GM23338 (cell line): ENCODE data around the gene TLE1. TPM values are rescaled to one million over a fixed set of nuclear protein-coding genes. Genes with fewer than 3 reads are reported as not detected.

ENCODE experiments used
- ATAC-seq: fragments of 200-7000 bp; cut with Tn5 transposase; 3 replicates; pipeline ENCODE4 v1.9.1; 2020
- DNase-seq: peaks from one replicate; pipeline ENCODE4 v3.0.0-alpha.2; 2015; ENCODE audit warnings: low spot score
- H2AFZ ChIP-seq: fragments of 200-600 bp; sonication (generic); 2 replicates; pipeline ENCODE4 v1.8.0; 2016; ENCODE audit warnings: antibody characterized with exemption, mild to moderate bottlenecking, moderate library complexity
- H3F3A ChIP-seq: fragments of 200-600 bp; sonication (generic); replicated peaks from 2 replicates; pipeline ENCODE4 v1.8.0; 2017; ENCODE audit warnings: antibody characterized with exemption, mixed run types, low read depth
- H3K27ac ChIP-seq: fragments of 200-600 bp; sonication (generic); 2 replicates; pipeline ENCODE4 v1.6.1; 2016; ENCODE audit warnings: low read depth
- H3K27me3 ChIP-seq: fragments of 200-600 bp; sonication (generic); 2 replicates; pipeline ENCODE4 v1.8.0; 2016; ENCODE audit warnings: mild to moderate bottlenecking, mixed run types, moderate library complexity; ENCODE audit not compliant: insufficient read depth
- H3K36me3 ChIP-seq: fragments of 200-600 bp; sonication (generic); 2 replicates; pipeline ENCODE4 v1.8.0; 2016; ENCODE audit warnings: mild to moderate bottlenecking; ENCODE audit not compliant: insufficient read depth
- H3K4me1 ChIP-seq: fragments of 200-600 bp; sonication (generic); 2 replicates; pipeline ENCODE4 v1.8.0; 2016; ENCODE audit warnings: mild to moderate bottlenecking, moderate library complexity; ENCODE audit not compliant: insufficient read depth
- H3K4me2 ChIP-seq: fragments of 200-600 bp; sonication (generic); 2 replicates; pipeline ENCODE4 v1.7.1; 2017; ENCODE audit warnings: mixed run types
- H3K4me3 ChIP-seq: fragments of 200-600 bp; sonication (generic); 2 replicates; pipeline ENCODE4 v1.6.1; 2016; ENCODE audit warnings: mixed run types
- H3K79me2 ChIP-seq: fragments of 200-600 bp; sonication (generic); replicated peaks from 2 replicates; pipeline ENCODE4 v1.8.0; 2017; ENCODE audit warnings: mild to moderate bottlenecking; ENCODE audit not compliant: insufficient read depth
- H3K9me2 ChIP-seq: fragments of 200-600 bp; sonication (generic); 2 replicates; pipeline ENCODE4 v1.8.0; 2017; ENCODE audit not compliant: insufficient read depth
- H4K20me1 ChIP-seq: fragments of 200-600 bp; sonication (generic); replicated peaks from 2 replicates; pipeline ENCODE4 v1.8.0; 2017; ENCODE audit warnings: mild to moderate bottlenecking; ENCODE audit not compliant: insufficient read depth
- H3K27ac Mint-ChIP-seq: 2 replicates; pipeline ENCODE4 v1.8.0; 2020; ENCODE audit warnings: inconsistent platforms, mild to moderate bottlenecking, moderate library complexity, mixed read lengths
- H3K27me3 Mint-ChIP-seq: 3 replicates; pipeline ENCODE4 v1.8.0; 2022; ENCODE audit warnings: low read depth, mild to moderate bottlenecking, moderate library complexity, mixed read lengths, inconsistent platforms; ENCODE audit not compliant: insufficient read depth, poor library complexity
- H3K36me3 Mint-ChIP-seq: 3 replicates; pipeline ENCODE4 v1.8.0; 2021; ENCODE audit warnings: low read depth, mild to moderate bottlenecking, inconsistent platforms, moderate library complexity, mixed read lengths
- H3K4me1 Mint-ChIP-seq: 3 replicates; pipeline ENCODE4 v1.8.0; 2020; ENCODE audit warnings: mild to moderate bottlenecking, inconsistent platforms, mixed read lengths
- H3K4me3 Mint-ChIP-seq: 3 replicates; pipeline ENCODE4 v1.8.0; 2021; ENCODE audit warnings: moderate library complexity, mild to moderate bottlenecking, inconsistent platforms, mixed read lengths
- H3K9me3 Mint-ChIP-seq: 3 replicates; pipeline ENCODE4 v1.8.0; 2020; ENCODE audit warnings: moderate library complexity, mild to moderate bottlenecking, inconsistent platforms, mixed read lengths
- CREB1 ChIP-seq: fragments of 250-450 bp; sonication (Bioruptor Pico); IDR thresholded peaks from 2 replicates; pipeline ENCODE4 v1.5.0; 2020; ENCODE audit warnings: low read depth, mild to moderate bottlenecking, moderate library complexity
- EZH2 ChIP-seq: fragments of 200-600 bp; sonication (generic); IDR thresholded peaks from one replicate; pipeline ENCODE4 v1.8.0; 2017; ENCODE audit warnings: antibody characterized with exemption, mild to moderate bottlenecking, low read depth; ENCODE audit not compliant: unreplicated experiment
- EZH2phosphoT487 ChIP-seq: fragments of 200-600 bp; sonication (generic); IDR thresholded peaks from one replicate; pipeline ENCODE4 v1.8.1; 2018; ENCODE audit warnings: antibody characterized with exemption; ENCODE audit not compliant: unreplicated experiment
- JUNB ChIP-seq: IDR thresholded peaks from one replicate; pipeline ENCODE4 v1.6.1; 2016; ENCODE audit warnings: antibody characterized with exemption; ENCODE audit not compliant: unreplicated experiment
- NANOG ChIP-seq: IDR thresholded peaks from 2 replicates; pipeline ENCODE4 v1.6.1; 2016; ENCODE audit warnings: antibody characterized with exemption, borderline replicate concordance
- POLR2AphosphoS5 ChIP-seq: IDR thresholded peaks from 2 replicates; pipeline ENCODE4 v1.6.1; 2016; ENCODE audit warnings: antibody characterized with exemption, low read depth
- STAT1 ChIP-seq: IDR thresholded peaks from one replicate; pipeline ENCODE4 v1.6.1; 2016; ENCODE audit warnings: antibody characterized with exemption; ENCODE audit not compliant: unreplicated experiment
- ZNF114 ChIP-seq: fragments of 250-450 bp; sonication (Bioruptor Pico); IDR thresholded peaks from 2 replicates; pipeline ENCODE4 v1.5.0; 2020; ENCODE audit warnings: mild to moderate bottlenecking, moderate library complexity
- ZNF331 ChIP-seq: fragments of 250-450 bp; sonication (Bioruptor Pico); IDR thresholded peaks from 2 replicates; pipeline ENCODE4 v1.5.0; 2020; ENCODE audit warnings: low read depth, mild to moderate bottlenecking, moderate library complexity
- polyA plus RNA-seq: library from polyadenylated mRNA; unstranded; fragments of >200 nt; fragmentation: Nextera tagmentation; extraction: Ambion mirVana; gene quantifications from 2 replicates; pipeline ENCODE4 v1.2.1, GENCODE V29; 2016
- total RNA-seq: library from RNA; depleted of rRNA; stranded (reverse); fragments of >200 nt; shearing (Covaris generic); gene quantifications from 2 replicates; pipeline ENCODE4 v1.2.3, GENCODE V29; 2014
- TF ChIP-seq, protein P1 (sequence below): fragments of 250-450 bp; sonication (Bioruptor Pico); IDR thresholded peaks from 2 replicates; pipeline ENCODE4 v1.5.0; 2020; ENCODE audit warnings: mild to moderate bottlenecking, moderate library complexity
- TF ChIP-seq, protein P2 (sequence below), 2 experiments: fragments of 200-600 bp in 1 of 2; sonication (generic) in 1 of 2; conservative IDR thresholded peaks; 2 replicates each; pipeline versions ENCODE4 v1.5.1 to v1.6.1; 2016 to 2017; ENCODE audit warnings: antibody characterized with exemption in 2 of 2, low read depth in 2 of 2, mild to moderate bottlenecking in 2 of 2, moderate library complexity in 1 of 2
- TF ChIP-seq, protein P3 (sequence below): IDR thresholded peaks from one replicate; pipeline ENCODE4 v1.6.1; 2018; ENCODE audit warnings: antibody characterized with exemption; ENCODE audit not compliant: unreplicated experiment
- TF ChIP-seq, protein P4 (sequence below): IDR thresholded peaks from 2 replicates; pipeline ENCODE4 v1.6.1; 2016; ENCODE audit warnings: antibody characterized with exemption

The TLE1 gene
- total and polyA plus RNA-seq, 2 experiments from 2014 or later, result 58.1 to 132 TPM

DNA sequence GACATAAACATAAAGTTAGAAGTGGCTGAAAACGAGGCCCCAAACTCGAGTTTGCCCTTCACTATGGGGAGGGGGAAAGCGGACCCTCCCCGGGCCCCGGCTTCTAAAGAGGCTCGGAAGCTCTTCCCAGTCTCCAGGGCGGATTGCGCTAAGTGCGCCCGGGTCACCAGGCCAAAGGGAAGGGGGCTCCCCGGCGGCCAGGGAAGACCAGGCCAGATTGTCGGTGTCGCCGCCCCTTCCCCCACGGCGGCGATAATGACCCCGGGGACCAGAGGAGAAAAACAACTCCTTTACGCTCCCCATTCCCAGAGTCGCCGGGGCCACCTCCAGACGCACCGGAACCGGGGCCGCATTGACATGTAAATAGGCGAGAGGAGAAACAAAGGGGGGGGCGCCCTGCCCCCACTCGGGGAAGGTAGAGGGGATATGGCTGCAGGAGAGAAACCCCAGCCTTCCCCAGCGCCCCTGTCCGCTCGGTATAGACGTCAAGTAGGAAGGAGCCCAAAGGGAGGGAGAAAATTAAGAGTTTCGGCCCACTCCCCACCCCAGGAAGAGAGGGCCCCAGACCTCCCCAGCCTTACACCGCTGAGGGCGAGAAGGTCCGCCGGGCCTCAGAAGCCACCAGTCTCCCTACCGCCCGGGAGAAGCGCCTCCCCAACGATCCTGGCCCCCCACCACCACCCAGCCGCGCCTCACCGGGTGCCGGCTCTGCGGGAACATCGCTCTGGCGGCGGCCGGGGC is 1.7 kb downstream of the TLE1 start:
- peak; percentile 86 for DNase-seq
- peak overlapping the region; percentile 93 for H3K27ac ChIP-seq
- peaks cover 14% of the 10 kb centered on the region for H3K4me1 Mint-ChIP-seq
- H3K27me3 Mint-ChIP-seq, result peaks cover 14% of the 10 kb centered on the region
- no peaks in the 10 kb centered on the region for H3K9me2 ChIP-seq
- H3K27me3 ChIP-seq, result peaks cover 6% of the 10 kb centered on the region; the same call in 1 of the 2 replicates
- TF ChIP-seq STAT1 (no peak), EZH2 (no peak), NANOG (peak; percentile 58; the same call in 1 of the 2 replicates), JUNB (no peak), POLR2AphosphoS5 (peak; percentile 64), CREB1 (CRISPR knock-in tag) (peak; percentile 47; the same call in 1 of the 2 replicates), ZNF331 (CRISPR knock-in tag) (no peak), EZH2phosphoT487 (no peak), ZNF114 (CRISPR knock-in tag) (no peak)
- TF ChIP-seq, protein P1, sequence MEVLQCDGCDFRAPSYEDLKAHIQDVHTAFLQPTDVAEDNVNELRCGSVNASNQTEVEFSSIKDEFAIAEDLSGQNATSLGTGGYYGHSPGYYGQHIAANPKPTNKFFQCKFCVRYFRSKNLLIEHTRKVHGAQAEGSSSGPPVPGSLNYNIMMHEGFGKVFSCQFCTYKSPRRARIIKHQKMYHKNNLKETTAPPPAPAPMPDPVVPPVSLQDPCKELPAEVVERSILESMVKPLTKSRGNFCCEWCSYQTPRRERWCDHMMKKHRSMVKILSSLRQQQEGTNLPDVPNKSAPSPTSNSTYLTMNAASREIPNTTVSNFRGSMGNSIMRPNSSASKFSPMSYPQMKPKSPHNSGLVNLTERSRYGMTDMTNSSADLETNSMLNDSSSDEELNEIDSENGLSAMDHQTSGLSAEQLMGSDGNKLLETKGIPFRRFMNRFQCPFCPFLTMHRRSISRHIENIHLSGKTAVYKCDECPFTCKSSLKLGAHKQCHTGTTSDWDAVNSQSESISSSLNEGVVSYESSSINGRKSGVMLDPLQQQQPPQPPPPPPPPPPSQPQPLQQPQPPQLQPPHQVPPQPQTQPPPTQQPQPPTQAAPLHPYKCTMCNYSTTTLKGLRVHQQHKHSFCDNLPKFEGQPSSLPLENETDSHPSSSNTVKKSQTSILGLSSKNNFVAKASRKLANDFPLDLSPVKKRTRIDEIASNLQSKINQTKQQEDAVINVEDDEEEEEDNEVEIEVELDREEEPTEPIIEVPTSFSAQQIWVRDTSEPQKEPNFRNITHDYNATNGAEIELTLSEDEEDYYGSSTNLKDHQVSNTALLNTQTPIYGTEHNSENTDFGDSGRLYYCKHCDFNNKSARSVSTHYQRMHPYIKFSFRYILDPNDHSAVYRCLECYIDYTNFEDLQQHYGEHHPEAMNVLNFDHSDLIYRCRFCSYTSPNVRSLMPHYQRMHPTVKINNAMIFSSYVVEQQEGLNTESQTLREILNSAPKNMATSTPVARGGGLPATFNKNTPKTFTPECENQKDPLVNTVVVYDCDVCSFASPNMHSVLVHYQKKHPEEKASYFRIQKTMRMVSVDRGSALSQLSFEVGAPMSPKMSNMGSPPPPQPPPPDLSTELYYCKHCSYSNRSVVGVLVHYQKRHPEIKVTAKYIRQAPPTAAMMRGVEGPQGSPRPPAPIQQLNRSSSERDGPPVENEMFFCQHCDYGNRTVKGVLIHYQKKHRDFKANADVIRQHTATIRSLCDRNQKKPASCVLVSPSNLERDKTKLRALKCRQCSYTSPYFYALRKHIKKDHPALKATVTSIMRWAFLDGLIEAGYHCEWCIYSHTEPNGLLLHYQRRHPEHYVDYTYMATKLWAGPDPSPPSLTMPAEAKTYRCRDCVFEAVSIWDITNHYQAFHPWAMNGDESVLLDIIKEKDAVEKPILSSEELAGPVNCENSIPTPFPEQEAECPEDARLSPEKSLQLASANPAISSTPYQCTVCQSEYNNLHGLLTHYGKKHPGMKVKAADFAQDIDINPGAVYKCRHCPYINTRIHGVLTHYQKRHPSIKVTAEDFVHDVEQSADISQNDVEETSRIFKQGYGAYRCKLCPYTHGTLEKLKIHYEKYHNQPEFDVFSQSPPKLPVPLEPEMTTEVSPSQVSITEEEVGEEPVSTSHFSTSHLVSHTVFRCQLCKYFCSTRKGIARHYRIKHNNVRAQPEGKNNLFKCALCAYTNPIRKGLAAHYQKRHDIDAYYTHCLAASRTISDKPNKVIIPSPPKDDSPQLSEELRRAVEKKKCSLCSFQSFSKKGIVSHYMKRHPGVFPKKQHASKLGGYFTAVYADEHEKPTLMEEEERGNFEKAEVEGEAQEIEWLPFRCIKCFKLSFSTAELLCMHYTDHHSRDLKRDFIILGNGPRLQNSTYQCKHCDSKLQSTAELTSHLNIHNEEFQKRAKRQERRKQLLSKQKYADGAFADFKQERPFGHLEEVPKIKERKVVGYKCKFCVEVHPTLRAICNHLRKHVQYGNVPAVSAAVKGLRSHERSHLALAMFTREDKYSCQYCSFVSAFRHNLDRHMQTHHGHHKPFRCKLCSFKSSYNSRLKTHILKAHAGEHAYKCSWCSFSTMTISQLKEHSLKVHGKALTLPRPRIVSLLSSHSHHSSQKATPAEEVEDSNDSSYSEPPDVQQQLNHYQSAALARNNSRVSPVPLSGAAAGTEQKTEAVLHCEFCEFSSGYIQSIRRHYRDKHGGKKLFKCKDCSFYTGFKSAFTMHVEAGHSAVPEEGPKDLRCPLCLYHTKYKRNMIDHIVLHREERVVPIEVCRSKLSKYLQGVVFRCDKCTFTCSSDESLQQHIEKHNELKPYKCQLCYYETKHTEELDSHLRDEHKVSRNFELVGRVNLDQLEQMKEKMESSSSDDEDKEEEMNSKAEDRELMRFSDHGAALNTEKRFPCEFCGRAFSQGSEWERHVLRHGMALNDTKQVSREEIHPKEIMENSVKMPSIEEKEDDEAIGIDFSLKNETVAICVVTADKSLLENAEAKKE, result no peak
- TF ChIP-seq, protein P2, sequence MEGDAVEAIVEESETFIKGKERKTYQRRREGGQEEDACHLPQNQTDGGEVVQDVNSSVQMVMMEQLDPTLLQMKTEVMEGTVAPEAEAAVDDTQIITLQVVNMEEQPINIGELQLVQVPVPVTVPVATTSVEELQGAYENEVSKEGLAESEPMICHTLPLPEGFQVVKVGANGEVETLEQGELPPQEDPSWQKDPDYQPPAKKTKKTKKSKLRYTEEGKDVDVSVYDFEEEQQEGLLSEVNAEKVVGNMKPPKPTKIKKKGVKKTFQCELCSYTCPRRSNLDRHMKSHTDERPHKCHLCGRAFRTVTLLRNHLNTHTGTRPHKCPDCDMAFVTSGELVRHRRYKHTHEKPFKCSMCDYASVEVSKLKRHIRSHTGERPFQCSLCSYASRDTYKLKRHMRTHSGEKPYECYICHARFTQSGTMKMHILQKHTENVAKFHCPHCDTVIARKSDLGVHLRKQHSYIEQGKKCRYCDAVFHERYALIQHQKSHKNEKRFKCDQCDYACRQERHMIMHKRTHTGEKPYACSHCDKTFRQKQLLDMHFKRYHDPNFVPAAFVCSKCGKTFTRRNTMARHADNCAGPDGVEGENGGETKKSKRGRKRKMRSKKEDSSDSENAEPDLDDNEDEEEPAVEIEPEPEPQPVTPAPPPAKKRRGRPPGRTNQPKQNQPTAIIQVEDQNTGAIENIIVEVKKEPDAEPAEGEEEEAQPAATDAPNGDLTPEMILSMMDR (conservative IDR thresholded peaks at IDR 0.05; ENCODE audit: low read depth in 2 of 2), result no peak
- TF ChIP-seq, protein P3, sequence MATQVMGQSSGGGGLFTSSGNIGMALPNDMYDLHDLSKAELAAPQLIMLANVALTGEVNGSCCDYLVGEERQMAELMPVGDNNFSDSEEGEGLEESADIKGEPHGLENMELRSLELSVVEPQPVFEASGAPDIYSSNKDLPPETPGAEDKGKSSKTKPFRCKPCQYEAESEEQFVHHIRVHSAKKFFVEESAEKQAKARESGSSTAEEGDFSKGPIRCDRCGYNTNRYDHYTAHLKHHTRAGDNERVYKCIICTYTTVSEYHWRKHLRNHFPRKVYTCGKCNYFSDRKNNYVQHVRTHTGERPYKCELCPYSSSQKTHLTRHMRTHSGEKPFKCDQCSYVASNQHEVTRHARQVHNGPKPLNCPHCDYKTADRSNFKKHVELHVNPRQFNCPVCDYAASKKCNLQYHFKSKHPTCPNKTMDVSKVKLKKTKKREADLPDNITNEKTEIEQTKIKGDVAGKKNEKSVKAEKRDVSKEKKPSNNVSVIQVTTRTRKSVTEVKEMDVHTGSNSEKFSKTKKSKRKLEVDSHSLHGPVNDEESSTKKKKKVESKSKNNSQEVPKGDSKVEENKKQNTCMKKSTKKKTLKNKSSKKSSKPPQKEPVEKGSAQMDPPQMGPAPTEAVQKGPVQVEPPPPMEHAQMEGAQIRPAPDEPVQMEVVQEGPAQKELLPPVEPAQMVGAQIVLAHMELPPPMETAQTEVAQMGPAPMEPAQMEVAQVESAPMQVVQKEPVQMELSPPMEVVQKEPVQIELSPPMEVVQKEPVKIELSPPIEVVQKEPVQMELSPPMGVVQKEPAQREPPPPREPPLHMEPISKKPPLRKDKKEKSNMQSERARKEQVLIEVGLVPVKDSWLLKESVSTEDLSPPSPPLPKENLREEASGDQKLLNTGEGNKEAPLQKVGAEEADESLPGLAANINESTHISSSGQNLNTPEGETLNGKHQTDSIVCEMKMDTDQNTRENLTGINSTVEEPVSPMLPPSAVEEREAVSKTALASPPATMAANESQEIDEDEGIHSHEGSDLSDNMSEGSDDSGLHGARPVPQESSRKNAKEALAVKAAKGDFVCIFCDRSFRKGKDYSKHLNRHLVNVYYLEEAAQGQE, result no peak
- TF ChIP-seq, protein P4, sequence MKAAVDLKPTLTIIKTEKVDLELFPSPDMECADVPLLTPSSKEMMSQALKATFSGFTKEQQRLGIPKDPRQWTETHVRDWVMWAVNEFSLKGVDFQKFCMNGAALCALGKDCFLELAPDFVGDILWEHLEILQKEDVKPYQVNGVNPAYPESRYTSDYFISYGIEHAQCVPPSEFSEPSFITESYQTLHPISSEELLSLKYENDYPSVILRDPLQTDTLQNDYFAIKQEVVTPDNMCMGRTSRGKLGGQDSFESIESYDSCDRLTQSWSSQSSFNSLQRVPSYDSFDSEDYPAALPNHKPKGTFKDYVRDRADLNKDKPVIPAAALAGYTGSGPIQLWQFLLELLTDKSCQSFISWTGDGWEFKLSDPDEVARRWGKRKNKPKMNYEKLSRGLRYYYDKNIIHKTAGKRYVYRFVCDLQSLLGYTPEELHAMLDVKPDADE, result peak; percentile 64; the same call in 1 of the 2 replicates
- H3K4me1 ChIP-seq, result peaks cover 46% of the 10 kb centered on the region
- H3K4me2 ChIP-seq, result peak overlapping the region; percentile 94
- no peak overlapping the region for H2AFZ ChIP-seq
- no peaks in the 10 kb centered on the region for H3F3A ChIP-seq
- H3K79me2 ChIP-seq, result peaks cover 64% of the 10 kb centered on the region
- peaks cover 6% of the 10 kb centered on the region for H3K36me3 Mint-ChIP-seq
- H3K9me3 Mint-ChIP-seq, result peaks cover 5% of the 10 kb centered on the region
- peak overlapping the region; percentile 82 for H3K4me3 ChIP-seq
- peaks cover 25% of the 10 kb centered on the region for H3K36me3 ChIP-seq
- no peak overlapping the region for H3K4me3 Mint-ChIP-seq
- H3K27ac Mint-ChIP-seq, result peak overlapping the region; percentile 98
- peaks cover 40% of the 10 kb centered on the region for H4K20me1 ChIP-seq
- peak; percentile 39 for ATAC-seq
